ENCODE data around the gene CHD2. TPM values are rescaled to one million over a fixed set of nuclear protein-coding genes. Genes with fewer than 3 reads are reported as not detected.

The CHD2 gene
- total RNA-seq, 1 experiment from 2014 or later: 85.0 TPM

DNA sequence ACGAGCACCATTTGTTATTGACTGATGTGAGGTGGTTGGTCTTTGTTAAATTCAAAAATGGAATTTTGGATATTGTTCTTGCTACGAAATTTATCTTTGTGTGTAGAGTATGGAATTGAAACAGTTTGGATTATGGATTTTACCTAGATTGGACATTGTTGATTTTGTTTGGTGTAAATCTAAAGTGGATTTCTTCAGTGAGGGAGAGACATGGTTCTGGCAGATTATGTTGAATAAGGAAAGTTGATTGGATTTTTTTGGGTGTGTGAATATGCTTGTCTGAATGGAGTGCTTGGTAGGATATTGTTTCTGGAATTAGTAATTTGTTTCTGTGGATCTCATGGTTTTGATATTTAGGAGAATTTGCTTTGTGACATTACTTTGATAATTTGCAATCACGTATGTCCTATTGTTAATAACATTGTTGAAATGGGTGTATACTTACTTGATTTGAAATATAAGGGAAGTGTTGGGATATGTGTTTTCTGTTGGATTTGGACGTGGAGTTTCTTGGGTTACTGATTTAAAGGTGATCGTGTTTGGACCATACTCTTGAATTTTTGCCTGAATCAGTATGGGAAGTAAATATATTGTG, 1.0 kb upstream of the CHD2 start:
- Histone ChIP-seq H3K4me1 (no peaks in the 10 kb centered on the region; the same call in 1 of the 2 replicates), H3K4me3 (ENCODE audit: low read depth, low read length) (no peak overlapping the region), H3K9me3 (no peaks in the 10 kb centered on the region), H3K36me3 (ENCODE audit: control insufficient read depth, insufficient read depth, low read length) (no peaks in the 10 kb centered on the region; the same call in none of the 2 replicates), H3K27me3 (replicated peaks; ENCODE audit: control insufficient read depth, insufficient read depth, low read length) (no peaks in the 10 kb centered on the region)
- intact Hi-C loops (cut with micrococcal nuclease; ENCODE audit: unreplicated experiment): no loop called here
- no TSS peak for BruUV-seq (replicated peaks)
- H3K36me3 Mint-ChIP-seq (ENCODE audit: insufficient read depth, unreplicated experiment): peaks cover 86% of the 10 kb centered on the region
- H3K27ac Mint-ChIP-seq (ENCODE audit: unreplicated experiment): peak overlapping the region; percentile 97
- TF ChIP-seq, protein P1, sequence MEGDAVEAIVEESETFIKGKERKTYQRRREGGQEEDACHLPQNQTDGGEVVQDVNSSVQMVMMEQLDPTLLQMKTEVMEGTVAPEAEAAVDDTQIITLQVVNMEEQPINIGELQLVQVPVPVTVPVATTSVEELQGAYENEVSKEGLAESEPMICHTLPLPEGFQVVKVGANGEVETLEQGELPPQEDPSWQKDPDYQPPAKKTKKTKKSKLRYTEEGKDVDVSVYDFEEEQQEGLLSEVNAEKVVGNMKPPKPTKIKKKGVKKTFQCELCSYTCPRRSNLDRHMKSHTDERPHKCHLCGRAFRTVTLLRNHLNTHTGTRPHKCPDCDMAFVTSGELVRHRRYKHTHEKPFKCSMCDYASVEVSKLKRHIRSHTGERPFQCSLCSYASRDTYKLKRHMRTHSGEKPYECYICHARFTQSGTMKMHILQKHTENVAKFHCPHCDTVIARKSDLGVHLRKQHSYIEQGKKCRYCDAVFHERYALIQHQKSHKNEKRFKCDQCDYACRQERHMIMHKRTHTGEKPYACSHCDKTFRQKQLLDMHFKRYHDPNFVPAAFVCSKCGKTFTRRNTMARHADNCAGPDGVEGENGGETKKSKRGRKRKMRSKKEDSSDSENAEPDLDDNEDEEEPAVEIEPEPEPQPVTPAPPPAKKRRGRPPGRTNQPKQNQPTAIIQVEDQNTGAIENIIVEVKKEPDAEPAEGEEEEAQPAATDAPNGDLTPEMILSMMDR (IDR thresholded peaks at IDR 0.05; ENCODE audit: insufficient read depth in 1 of 2, low read depth in 1 of 2, low read length in 1 of 2, severe bottlenecking in 1 of 2, unreplicated experiment in 1 of 2): no peak
- POLR2A ChIA-PET: interaction anchor here (0.6 to 2.8 kb wide), 10 partner anchors 17 to 102 kb away, joined by 3 to 55 read pairs (median 6); no protein-coding TSS in a partner anchor
- peaks cover 11% of the 10 kb centered on the region for H3K9me3 Mint-ChIP-seq (ENCODE audit: unreplicated experiment)
- H3K4me3 Mint-ChIP-seq (ENCODE audit: unreplicated experiment): peak overlapping the region; percentile 86
- H3K4me1 Mint-ChIP-seq (ENCODE audit: low read depth, unreplicated experiment): peaks cover 29% of the 10 kb centered on the region
- CTCF ChIA-PET: interaction anchor here (1.3 to 1.5 kb wide), 2 partner anchors 19 to 90 kb away, joined by 7 to 8 read pairs; no protein-coding TSS in a partner anchor
- H3K27me3 Mint-ChIP-seq (ENCODE audit: insufficient read depth, unreplicated experiment): no peaks in the 10 kb centered on the region
- DNase-seq: no peak

DNA sequence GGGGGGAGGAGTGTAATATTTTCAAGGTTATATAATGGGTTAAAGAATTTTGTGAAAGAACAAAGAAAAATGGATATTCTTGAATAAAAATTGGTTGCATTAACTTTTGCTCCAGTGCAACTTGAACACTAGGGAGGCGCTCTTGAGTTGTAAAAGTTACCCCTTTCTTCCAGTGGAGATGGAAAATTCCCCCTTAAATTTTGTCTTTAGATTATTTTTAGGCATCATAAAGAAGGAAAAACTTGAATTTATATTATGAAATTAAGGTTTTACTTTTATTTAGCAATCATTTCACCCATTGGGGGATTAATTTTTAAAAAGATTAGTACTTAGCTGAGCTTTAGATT, 550 bp upstream of the CHD2 start:
- peak overlapping the region; percentile 97 for H3K27ac Mint-ChIP-seq (ENCODE audit: unreplicated experiment)
- ChIA-PET CTCF (interaction anchor here (0.7 to 1.5 kb wide), 4 partner anchors 18 to 1883 kb away, joined by 3 to 8 read pairs (median 7); no protein-coding TSS in a partner anchor), POLR2A (interaction anchor here (0.6 to 2.8 kb wide), 11 partner anchors 17 to 102 kb away, joined by 3 to 55 read pairs (median 5); no protein-coding TSS in a partner anchor)
- TF ChIP-seq, protein P1 (IDR thresholded peaks at IDR 0.05; ENCODE audit: insufficient read depth in 1 of 2, low read depth in 1 of 2, low read length in 1 of 2, severe bottlenecking in 1 of 2, unreplicated experiment in 1 of 2): peak; percentile 31 to 56
- peaks cover 86% of the 10 kb centered on the region for H3K36me3 Mint-ChIP-seq (ENCODE audit: insufficient read depth, unreplicated experiment)
- intact Hi-C loops (cut with micrococcal nuclease; ENCODE audit: unreplicated experiment): no loop called here
- BruUV-seq (replicated peaks): no TSS peak
- no peak for DNase-seq
- Histone ChIP-seq H3K36me3 (ENCODE audit: control insufficient read depth, insufficient read depth, low read length) (no peaks in the 10 kb centered on the region; the same call in none of the 2 replicates), H3K27me3 (replicated peaks; ENCODE audit: control insufficient read depth, insufficient read depth, low read length) (no peaks in the 10 kb centered on the region), H3K9me3 (no peaks in the 10 kb centered on the region), H3K4me3 (ENCODE audit: low read depth, low read length) (no peak overlapping the region), H3K4me1 (no peaks in the 10 kb centered on the region; the same call in 1 of the 2 replicates)
- peaks cover 31% of the 10 kb centered on the region for H3K4me1 Mint-ChIP-seq (ENCODE audit: low read depth, unreplicated experiment)
- H3K4me3 Mint-ChIP-seq (ENCODE audit: unreplicated experiment): peak overlapping the region; percentile 86
- peaks cover 11% of the 10 kb centered on the region for H3K9me3 Mint-ChIP-seq (ENCODE audit: unreplicated experiment)
- H3K27me3 Mint-ChIP-seq (ENCODE audit: insufficient read depth, unreplicated experiment): no peaks in the 10 kb centered on the region

DNA sequence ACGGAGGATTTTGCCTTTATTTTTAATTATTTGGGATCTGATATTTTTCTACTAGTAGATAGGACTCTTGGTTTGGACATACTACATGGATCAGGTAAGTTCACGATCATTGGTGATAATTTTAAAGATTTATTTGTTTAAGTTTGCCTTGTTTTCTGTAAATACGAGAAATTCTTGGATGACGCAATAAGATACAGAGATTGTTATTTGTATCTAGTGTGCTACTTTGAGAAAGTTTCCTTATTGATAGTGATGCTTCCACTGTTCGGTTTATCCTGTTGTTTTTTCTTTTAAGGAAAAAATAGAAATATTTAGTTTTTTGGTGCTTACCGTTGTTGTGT, 577 bp downstream of the CHD2 start:
- peak overlapping the region; percentile 86 for H3K4me3 Mint-ChIP-seq (ENCODE audit: unreplicated experiment)
- peak overlapping the region; percentile 97 for H3K27ac Mint-ChIP-seq (ENCODE audit: unreplicated experiment)
- Histone ChIP-seq H3K9me3 (no peaks in the 10 kb centered on the region), H3K27me3 (replicated peaks; ENCODE audit: control insufficient read depth, insufficient read depth, low read length) (no peaks in the 10 kb centered on the region), H3K4me3 (ENCODE audit: low read depth, low read length) (peak overlapping the region; percentile 51), H3K36me3 (ENCODE audit: control insufficient read depth, insufficient read depth, low read length) (no peaks in the 10 kb centered on the region; the same call in none of the 2 replicates), H3K4me1 (peaks cover 11% of the 10 kb centered on the region)
- peaks cover 31% of the 10 kb centered on the region for H3K4me1 Mint-ChIP-seq (ENCODE audit: low read depth, unreplicated experiment)
- no TSS peak for BruUV-seq (replicated peaks)
- TF ChIP-seq, protein P1 (IDR thresholded peaks at IDR 0.05; ENCODE audit: insufficient read depth in 1 of 2, low read depth in 1 of 2, low read length in 1 of 2, severe bottlenecking in 1 of 2, unreplicated experiment in 1 of 2): no peak
- CTCF ChIA-PET: interaction anchor here (0.7 to 1.5 kb wide), 7 partner anchors 17 to 105 kb away, joined by 3 to 8 read pairs (median 4); no protein-coding TSS in a partner anchor
- intact Hi-C loops (cut with micrococcal nuclease; ENCODE audit: unreplicated experiment): loop anchor here (1.0 to 5.0 kb wide), 4 partner anchors 80 to 233 kb away; no protein-coding TSS in a partner anchor
- H3K9me3 Mint-ChIP-seq (ENCODE audit: unreplicated experiment): peaks cover 11% of the 10 kb centered on the region
- H3K27me3 Mint-ChIP-seq (ENCODE audit: insufficient read depth, unreplicated experiment): no peaks in the 10 kb centered on the region
- H3K36me3 Mint-ChIP-seq (ENCODE audit: insufficient read depth, unreplicated experiment): peaks cover 86% of the 10 kb centered on the region
- no peak for DNase-seq
- POLR2A ChIA-PET: interaction anchor here (0.6 to 2.8 kb wide), 14 partner anchors 16 to 401 kb away, joined by 3 to 55 read pairs (median 5); no protein-coding TSS in a partner anchor

Measured in Caco-2 (cell line).